Stimulated activated effector memory CD8-positive, alpha-beta T cell treated with anti-CD3 and anti-CD28 coated beads, Interleukin-12 subunit alpha, Interleukin-12 subunit beta, amount 100 ng/mL, for 72 hours (primary cell): Measurements from ENCODE around the gene ABLIM1.

ENCODE experiments used
- ATAC-seq: fragments of 150-1000 bp; cut with Tn5 transposase; 2 replicates; pipeline ENCODE4 v1.10.0; 2021
- DNase-seq, 2 donors: peaks; one replicate each; pipeline ENCODE4 v3.0.0; 2021 to 2022; ENCODE audit warnings: low spot score in 2 of 2
- H3K27ac Mint-ChIP-seq: one replicate; pipeline ENCODE4 v1.8.0; 2022; ENCODE audit warnings: mild to moderate bottlenecking, mixed read lengths
- H3K36me3 Mint-ChIP-seq: one replicate; pipeline ENCODE4 v1.8.0; 2022; ENCODE audit warnings: mild to moderate bottlenecking, mixed read lengths
- H3K4me1 Mint-ChIP-seq: one replicate; pipeline ENCODE4 v1.8.0; 2022; ENCODE audit warnings: mixed read lengths
- H3K4me3 Mint-ChIP-seq: one replicate; pipeline ENCODE4 v1.8.0; 2022; ENCODE audit warnings: mild to moderate bottlenecking, mixed read lengths
- H3K9me3 Mint-ChIP-seq: one replicate; pipeline ENCODE4 v1.8.0; 2022; ENCODE audit warnings: mixed read lengths

ABLIM1 gene

GRCh38 chr10:114486938-114487814, 170.9 kb downstream of the ABLIM1 start:
- Mint-ChIP-seq H3K4me1 (peaks cover 16% of the 10 kb centered on the region), H3K9me3 (no peaks in the 10 kb centered on the region), H3K27ac (peak overlapping the region; percentile 37), H3K36me3 (peaks cover 29% of the 10 kb centered on the region), H3K4me3 (no peak overlapping the region)
- ATAC-seq (peak; percentile 87), DNase-seq (no peak)

- ATAC-seq = no peak
- Mint-ChIP-seq H3K4me3 (no peak overlapping the region), H3K9me3 (no peaks in the 10 kb centered on the region), H3K4me1 (peaks cover 8% of the 10 kb centered on the region), H3K36me3 (peaks cover 31% of the 10 kb centered on the region), H3K27ac (no peak overlapping the region)
- no peak for DNase-seq
Observed at GRCh38 chr10:114485696-114486400, 172.2 kb downstream of the ABLIM1 start.

GRCh38 chr10:114483575-114483974, 174.5 kb downstream of the ABLIM1 start:
- Mint-ChIP-seq H3K4me1 (peaks cover 14% of the 10 kb centered on the region), H3K36me3 (peaks cover 29% of the 10 kb centered on the region), H3K4me3 (no peak overlapping the region), H3K9me3 (no peaks in the 10 kb centered on the region), H3K27ac (no peak overlapping the region)
- no peak for DNase-seq
- no peak for ATAC-seq

DNA sequence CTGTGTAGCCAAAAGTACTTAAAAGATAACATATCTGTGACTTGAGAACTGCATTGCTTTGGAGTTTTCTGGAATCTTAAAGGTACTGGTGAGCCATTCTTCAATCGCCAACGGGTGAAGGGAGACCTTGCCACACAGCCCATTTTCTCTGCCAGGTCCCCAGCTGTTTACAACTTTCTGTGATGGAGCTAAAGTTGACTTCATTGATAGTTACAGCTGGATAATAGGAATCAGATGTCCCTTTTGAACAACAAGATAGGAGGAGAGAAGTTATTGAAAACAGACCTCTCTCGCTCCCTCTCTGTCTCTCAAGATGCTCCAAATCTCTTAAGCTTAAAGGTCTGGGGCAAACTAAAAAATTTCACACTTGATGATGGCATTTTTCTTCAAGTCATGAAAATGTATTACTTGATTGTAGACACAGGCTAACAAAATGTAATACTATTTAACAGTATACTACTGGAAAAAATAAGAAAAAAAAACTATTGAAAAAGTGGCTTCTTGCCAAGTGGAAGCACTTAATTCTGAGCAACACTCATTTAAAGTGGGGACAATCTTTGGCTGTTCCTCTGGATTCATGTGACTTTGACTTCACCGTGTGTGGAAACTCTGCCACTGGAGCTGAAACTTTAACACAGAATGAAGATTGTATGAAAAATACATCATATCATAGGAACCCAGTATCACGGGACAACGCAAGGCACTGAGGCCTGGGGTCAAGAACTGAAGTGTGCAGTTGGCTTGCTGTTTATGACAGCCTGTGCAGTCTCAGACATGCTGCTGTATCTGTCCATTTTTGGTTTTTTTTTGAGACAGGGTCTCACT, 175.4 kb downstream of the ABLIM1 start:
- no peak overlapping the region for H3K27ac Mint-ChIP-seq
- no peak for ATAC-seq
- H3K36me3 Mint-ChIP-seq = peaks cover 29% of the 10 kb centered on the region
- H3K4me3 Mint-ChIP-seq = no peak overlapping the region
- DNase-seq = no peak
- H3K4me1 Mint-ChIP-seq = peaks cover 9% of the 10 kb centered on the region
- H3K9me3 Mint-ChIP-seq = no peaks in the 10 kb centered on the region

- ATAC-seq = no peak
- no peak for DNase-seq
- Mint-ChIP-seq H3K36me3 (peaks cover 28% of the 10 kb centered on the region), H3K4me3 (no peak overlapping the region), H3K27ac (peak overlapping the region; percentile 30), H3K4me1 (peaks cover 6% of the 10 kb centered on the region), H3K9me3 (no peaks in the 10 kb centered on the region)
Observed at GRCh38 chr10:114481055-114481454, 177.0 kb downstream of the ABLIM1 start.

- Mint-ChIP-seq H3K27ac (peak overlapping the region; percentile 30), H3K9me3 (no peaks in the 10 kb centered on the region), H3K4me3 (no peak overlapping the region), H3K36me3 (peaks cover 17% of the 10 kb centered on the region), H3K4me1 (peaks cover 11% of the 10 kb centered on the region)
- ATAC-seq = no peak
- no peak for DNase-seq
Observed at GRCh38 chr10:114479836-114480235, 178.2 kb downstream of the ABLIM1 start.

DNA sequence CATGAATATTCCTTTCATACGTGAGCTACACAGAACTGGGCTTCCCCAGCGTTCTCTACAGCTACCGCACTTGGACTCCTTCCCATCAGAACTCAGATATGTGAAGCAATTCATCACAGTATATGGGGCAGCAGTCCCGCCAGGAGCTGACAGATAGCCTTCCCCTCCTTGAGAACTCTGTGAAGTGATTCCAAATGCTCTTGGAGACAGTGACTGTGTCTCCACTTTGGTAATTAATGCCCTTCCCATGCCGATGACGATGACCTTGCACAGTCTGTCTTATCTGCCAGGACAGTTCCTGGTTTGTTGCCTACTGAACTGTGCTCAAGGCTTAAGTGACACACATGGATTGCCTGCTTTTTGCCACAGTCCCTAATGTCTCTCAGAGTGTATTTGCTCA, 178.8 kb downstream of the ABLIM1 start:
- H3K4me3 Mint-ChIP-seq = no peak overlapping the region
- DNase-seq = no peak
- peaks cover 15% of the 10 kb centered on the region for H3K36me3 Mint-ChIP-seq
- no peak overlapping the region for H3K27ac Mint-ChIP-seq
- ATAC-seq = no peak
- peaks cover 13% of the 10 kb centered on the region for H3K4me1 Mint-ChIP-seq
- H3K9me3 Mint-ChIP-seq = no peaks in the 10 kb centered on the region

GRCh38 chr10:114478281-114478680, 179.8 kb downstream of the ABLIM1 start:
- DNase-seq = no peak
- peaks cover 13% of the 10 kb centered on the region for H3K4me1 Mint-ChIP-seq
- no peak overlapping the region for H3K27ac Mint-ChIP-seq
- no peak overlapping the region for H3K4me3 Mint-ChIP-seq
- no peaks in the 10 kb centered on the region for H3K9me3 Mint-ChIP-seq
- peaks cover 16% of the 10 kb centered on the region for H3K36me3 Mint-ChIP-seq
- ATAC-seq = no peak

GRCh38 chr10:114477285-114477684, 180.8 kb downstream of the ABLIM1 start:
- ATAC-seq = no peak
- Mint-ChIP-seq H3K36me3 (peaks cover 16% of the 10 kb centered on the region), H3K9me3 (no peaks in the 10 kb centered on the region), H3K4me1 (peaks cover 13% of the 10 kb centered on the region), H3K4me3 (no peak overlapping the region), H3K27ac (no peak overlapping the region)
- no peak for DNase-seq

DNA sequence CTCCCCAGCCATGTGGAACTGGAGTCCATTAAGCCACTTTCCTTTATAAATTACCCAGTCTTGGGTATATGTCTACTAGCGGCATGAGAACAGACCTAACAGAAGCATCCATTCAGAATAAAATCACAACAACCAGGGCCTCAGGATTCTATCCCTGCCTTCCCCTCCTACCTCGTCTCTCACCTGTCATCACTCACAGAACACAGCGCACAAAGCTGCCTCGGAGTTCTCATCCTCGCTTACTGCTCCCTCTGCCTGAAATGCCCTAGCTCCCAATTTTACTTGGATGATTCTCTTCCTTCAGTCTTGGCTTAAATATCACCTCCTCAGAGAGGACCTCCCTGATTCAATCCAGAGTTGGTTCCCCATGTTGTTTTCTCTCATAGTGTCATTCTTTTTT, 183.1 kb downstream of the ABLIM1 start:
- peak overlapping the region; percentile 33 for H3K27ac Mint-ChIP-seq
- H3K4me1 Mint-ChIP-seq = peaks cover 17% of the 10 kb centered on the region
- DNase-seq (no peak), ATAC-seq (no peak)
- H3K9me3 Mint-ChIP-seq = no peaks in the 10 kb centered on the region
- H3K4me3 Mint-ChIP-seq = no peak overlapping the region
- peaks cover 23% of the 10 kb centered on the region for H3K36me3 Mint-ChIP-seq

DNA sequence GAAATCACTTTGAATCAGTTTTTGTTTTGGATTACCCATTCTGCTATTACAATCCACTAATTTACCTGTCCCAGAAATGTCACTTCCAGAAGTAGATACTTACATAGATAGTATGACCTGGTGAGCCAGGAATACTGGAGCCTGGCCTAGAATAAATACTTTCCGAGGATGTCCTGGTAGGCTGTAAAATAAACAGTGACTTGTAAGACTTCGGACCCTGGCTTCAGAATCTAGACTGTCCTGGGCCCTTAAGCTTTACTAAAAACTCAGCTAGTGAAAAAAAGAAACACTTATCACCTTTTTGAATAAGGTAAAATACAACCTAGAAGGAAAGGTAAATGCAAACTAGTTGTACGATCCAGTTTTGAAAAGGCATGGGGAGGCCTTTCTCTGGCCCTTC, 184.3 kb downstream of the ABLIM1 start:
- Mint-ChIP-seq H3K36me3 (peaks cover 24% of the 10 kb centered on the region), H3K4me1 (peaks cover 14% of the 10 kb centered on the region), H3K4me3 (no peak overlapping the region), H3K27ac (peak overlapping the region; percentile 33), H3K9me3 (no peaks in the 10 kb centered on the region)
- no peak for ATAC-seq
- no peak for DNase-seq

- ATAC-seq = no peak
- H3K9me3 Mint-ChIP-seq = no peaks in the 10 kb centered on the region
- peaks cover 33% of the 10 kb centered on the region for H3K36me3 Mint-ChIP-seq
- peaks cover 14% of the 10 kb centered on the region for H3K4me1 Mint-ChIP-seq
- no peak overlapping the region for H3K27ac Mint-ChIP-seq
- DNase-seq = no peak
- H3K4me3 Mint-ChIP-seq = no peak overlapping the region
Observed at GRCh38 chr10:114472877-114473253, 185.2 kb downstream of the ABLIM1 start.

DNA sequence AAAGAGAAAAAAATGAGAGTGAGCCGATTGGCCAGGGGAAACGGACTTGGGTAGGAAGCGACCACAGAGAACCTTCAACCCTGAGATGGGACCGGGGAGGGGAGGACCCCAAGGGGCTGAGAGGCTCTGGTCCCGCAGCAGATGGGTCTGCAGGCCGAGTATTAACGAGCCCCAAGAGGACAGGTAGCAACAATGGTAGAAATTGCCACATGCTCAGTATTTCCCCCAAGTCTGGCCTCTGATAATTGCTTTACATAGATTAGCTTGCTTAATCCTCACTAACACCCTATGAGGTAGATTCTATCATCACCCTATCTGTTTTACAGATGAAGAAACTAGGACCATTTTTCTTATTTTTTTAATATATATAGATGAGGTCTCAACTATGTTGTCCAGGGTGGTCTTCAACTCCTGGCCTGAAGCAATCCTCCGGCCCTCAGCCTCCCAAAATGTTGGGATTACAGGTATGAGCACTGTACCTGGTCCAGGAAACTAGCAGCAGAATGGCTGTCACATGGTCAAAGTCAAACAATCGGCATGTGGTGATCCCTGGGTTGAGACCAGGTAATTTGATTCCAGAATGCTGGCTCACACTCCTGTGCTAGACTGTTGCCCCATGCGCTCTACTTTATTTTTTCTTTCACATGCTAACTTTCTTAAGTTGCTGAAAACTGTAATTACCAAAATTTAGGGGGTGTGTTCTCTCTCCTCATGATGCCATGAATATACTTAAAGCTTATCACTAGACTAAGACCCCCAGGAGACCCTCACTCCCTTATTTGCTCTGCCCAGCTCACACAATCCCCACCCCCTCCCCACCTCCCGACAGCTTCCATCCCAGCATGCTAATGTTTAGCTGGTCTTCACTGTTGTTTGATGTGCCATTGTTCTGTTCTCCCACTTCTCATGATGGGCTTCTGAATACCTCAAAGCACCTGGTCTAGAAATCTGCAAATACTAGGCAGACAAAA, 185.9 kb downstream of the ABLIM1 start:
- peaks cover 14% of the 10 kb centered on the region for H3K4me1 Mint-ChIP-seq
- DNase-seq = no peak
- no peak for ATAC-seq
- H3K36me3 Mint-ChIP-seq = peaks cover 33% of the 10 kb centered on the region
- no peak overlapping the region for H3K4me3 Mint-ChIP-seq
- no peak overlapping the region for H3K27ac Mint-ChIP-seq
- H3K9me3 Mint-ChIP-seq = no peaks in the 10 kb centered on the region
